Measurements from ENCODE around the gene MYO16.

DNA sequence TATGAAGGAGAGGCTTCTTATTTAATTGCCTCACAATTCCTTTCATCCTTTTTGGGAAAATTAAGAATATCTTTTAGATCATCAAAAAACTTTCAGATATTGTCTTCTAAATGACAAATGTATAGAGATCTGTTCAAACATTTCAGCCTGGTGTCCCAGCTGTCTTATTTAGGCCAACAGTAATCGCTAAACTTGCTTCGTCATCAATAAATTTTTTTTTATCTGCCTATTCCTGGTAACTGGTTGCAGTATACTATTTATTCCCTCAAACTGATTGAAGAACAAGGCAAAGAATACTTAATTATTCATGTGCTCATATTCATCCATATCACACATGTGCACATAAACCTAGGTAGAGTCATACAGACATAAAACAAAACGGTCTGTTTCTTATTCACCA lies 5.3 kb upstream of the MYO16 start:
- TF ChIP-seq, protein P1, sequence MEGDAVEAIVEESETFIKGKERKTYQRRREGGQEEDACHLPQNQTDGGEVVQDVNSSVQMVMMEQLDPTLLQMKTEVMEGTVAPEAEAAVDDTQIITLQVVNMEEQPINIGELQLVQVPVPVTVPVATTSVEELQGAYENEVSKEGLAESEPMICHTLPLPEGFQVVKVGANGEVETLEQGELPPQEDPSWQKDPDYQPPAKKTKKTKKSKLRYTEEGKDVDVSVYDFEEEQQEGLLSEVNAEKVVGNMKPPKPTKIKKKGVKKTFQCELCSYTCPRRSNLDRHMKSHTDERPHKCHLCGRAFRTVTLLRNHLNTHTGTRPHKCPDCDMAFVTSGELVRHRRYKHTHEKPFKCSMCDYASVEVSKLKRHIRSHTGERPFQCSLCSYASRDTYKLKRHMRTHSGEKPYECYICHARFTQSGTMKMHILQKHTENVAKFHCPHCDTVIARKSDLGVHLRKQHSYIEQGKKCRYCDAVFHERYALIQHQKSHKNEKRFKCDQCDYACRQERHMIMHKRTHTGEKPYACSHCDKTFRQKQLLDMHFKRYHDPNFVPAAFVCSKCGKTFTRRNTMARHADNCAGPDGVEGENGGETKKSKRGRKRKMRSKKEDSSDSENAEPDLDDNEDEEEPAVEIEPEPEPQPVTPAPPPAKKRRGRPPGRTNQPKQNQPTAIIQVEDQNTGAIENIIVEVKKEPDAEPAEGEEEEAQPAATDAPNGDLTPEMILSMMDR (IDR thresholded peaks at IDR 0.05), result no peak
- TF ChIP-seq ZFX (IDR thresholded peaks at IDR 0.05; ENCODE audit: borderline replicate concordance), result no peak
